HG02623 (cell line): ENCODE data around the gene COMMD2.

Experiments used
- ATAC-seq: cut with Tn5 transposase; IDR thresholded peaks from one replicate; pipeline ENCODE4 v1.9.1; 2021; ENCODE audit warnings: moderate library complexity; ENCODE audit not compliant: unreplicated experiment

COMMD2 gene

GRCh38 chr3:149705416-149705815 is 46.9 kb downstream of the COMMD2 start:
- no peak for ATAC-seq

- ATAC-seq, result no peak
These were observed 48.8 kb downstream of the COMMD2 start for GRCh38 chr3:149703466-149703865.

- no peak for ATAC-seq
These were observed 49.4 kb downstream of the COMMD2 start for GRCh38 chr3:149702691-149703441.

DNA sequence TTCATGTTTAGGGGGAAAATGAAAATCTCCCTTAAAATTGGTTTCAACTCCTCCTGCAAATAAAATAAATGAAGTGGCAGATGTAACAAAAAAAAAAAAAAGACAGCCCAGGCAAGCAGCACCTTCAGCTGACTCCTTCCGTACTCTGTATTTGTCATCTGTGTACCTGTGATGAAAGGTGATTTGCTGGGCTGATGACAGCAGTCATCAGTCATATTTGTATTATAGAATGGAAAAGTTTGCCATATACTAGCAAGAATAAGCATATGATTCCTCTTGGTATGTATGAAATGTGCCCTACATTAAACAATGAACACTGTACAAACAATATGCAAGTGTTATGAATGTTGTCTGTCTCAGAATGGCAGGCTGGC is 50.3 kb downstream of the COMMD2 start:
- no peak for ATAC-seq

DNA sequence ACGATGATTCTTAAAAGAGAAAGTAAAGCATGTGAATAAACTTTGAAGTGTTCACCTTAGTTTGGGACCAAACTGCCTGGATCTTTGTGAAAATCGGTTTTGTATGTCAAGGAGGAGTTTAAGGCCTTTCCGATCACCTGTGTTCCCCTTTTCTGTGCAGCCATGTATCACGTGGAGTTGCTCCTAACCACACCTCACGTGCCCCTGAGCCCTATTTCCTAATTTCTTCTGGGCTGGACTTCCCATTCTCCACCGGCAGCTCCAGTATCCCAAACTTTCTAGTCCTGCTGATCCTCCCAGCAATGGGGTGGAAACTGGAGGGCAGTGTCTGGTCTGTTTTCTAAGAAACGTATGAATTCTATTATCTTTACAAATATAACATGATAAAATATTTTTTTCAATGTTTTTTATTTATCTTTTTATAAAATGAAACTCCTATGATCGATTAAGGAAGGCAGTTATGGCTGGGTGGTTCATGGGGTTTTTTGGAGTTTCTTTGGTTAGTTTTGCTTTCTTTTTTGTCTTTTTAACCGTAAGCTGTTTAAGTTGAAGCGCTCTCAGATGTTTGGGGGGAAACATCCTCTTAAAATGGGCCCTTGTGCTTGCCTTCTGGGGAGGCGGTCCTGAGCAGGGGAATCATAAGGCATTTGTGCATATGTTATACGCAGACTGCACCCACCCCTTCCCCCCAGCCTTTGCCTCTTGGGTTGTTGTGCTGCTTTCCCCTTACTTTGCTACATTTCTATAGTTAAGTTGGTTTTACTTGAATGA is 50.9 kb downstream of the COMMD2 start:
- no peak for ATAC-seq
